ENCODE data around the gene CATSPERD. TPM values are rescaled to one million over a fixed set of nuclear protein-coding genes. Genes with fewer than 3 reads are reported as not detected.

Gene CATSPERD
- total and polyA plus RNA-seq, 4 donors: not detected

- Histone ChIP-seq H3K36me3 (ENCODE audit: control insufficient read depth in 4 of 4, insufficient read depth in 3 of 4, low read depth in 1 of 4, low read length in 3 of 4) (no peaks in the 10 kb centered on the region), H3K4me3 (ENCODE audit: low read depth in 1 of 3, low read length in 3 of 3) (no peak overlapping the region), H3K27ac (ENCODE audit: low read depth in 1 of 2, low read length in 2 of 2) (no peak overlapping the region), H3K27me3 (ENCODE audit: control insufficient read depth in 4 of 4, insufficient read depth in 4 of 4, low read length in 3 of 4) (no peaks in the 10 kb centered on the region), H3K9me3 (ENCODE audit: control insufficient read depth in 4 of 4, low read length in 3 of 4) (no peaks in the 10 kb centered on the region), H3K9ac (ENCODE audit: low read depth in 1 of 2, low read length in 2 of 2) (no peak overlapping the region), H3K4me1 (ENCODE audit: control insufficient read depth in 4 of 4, insufficient read depth in 4 of 4, low read length in 3 of 4) (peaks cover 9 to 24% (median 15%) of the 10 kb centered on the region in 4 donors)
- DNase-seq (ENCODE audit: low spot score): no peak
- TF ChIP-seq NR2F2 (IDR thresholded peaks at IDR 0.05) (no peak), YY1 (IDR thresholded peaks at IDR 0.05) (no peak), MAX (IDR thresholded peaks at IDR 0.05) (no peak), REST (IDR thresholded peaks at IDR 0.05) (no peak), SP1 (IDR thresholded peaks at IDR 0.05) (no peak), RAD21 (IDR thresholded peaks at IDR 0.05) (no peak), FOXA1 (IDR thresholded peaks at IDR 0.05) (no peak), ATF3 (IDR thresholded peaks at IDR 0.05) (no peak)
- 95% methylated on average over 10 of the region's 10 CpGs for WGBS
These were observed 37.1 kb upstream of the CATSPERD start for GRCh38 chr19:5683177-5683886.

- H3K36me3 ChIP-seq (ENCODE audit: control insufficient read depth in 4 of 4, insufficient read depth in 3 of 4, low read depth in 1 of 4, low read length in 3 of 4): no peaks in the 10 kb centered on the region
- no peak overlapping the region for H3K27ac ChIP-seq (ENCODE audit: low read depth in 1 of 2, low read length in 2 of 2)
- no peaks in the 10 kb centered on the region for H3K27me3 ChIP-seq (ENCODE audit: control insufficient read depth in 4 of 4, insufficient read depth in 4 of 4, low read length in 3 of 4)
- no peak for TF ChIP-seq ZBTB33 (IDR thresholded peaks at IDR 0.05)
- TF ChIP-seq REST (IDR thresholded peaks at IDR 0.05): no peak
- TF ChIP-seq RXRA (IDR thresholded peaks at IDR 0.05): no peak
- no peak for TF ChIP-seq CTCF (IDR thresholded peaks at IDR 0.05; ENCODE audit: low read depth, low read length, missing input control)
- TF ChIP-seq YY1 (IDR thresholded peaks at IDR 0.05): no peak
- TF ChIP-seq RAD21 (IDR thresholded peaks at IDR 0.05): no peak
- no peak for TF ChIP-seq GABPA (IDR thresholded peaks at IDR 0.05 in 1 of 2, conservative IDR thresholded peaks at IDR 0.05 in 1 of 2)
- no peak for TF ChIP-seq HNF4A (conservative IDR thresholded peaks at IDR 0.05)
- no peak for TF ChIP-seq FOXA1 (IDR thresholded peaks at IDR 0.05)
- TF ChIP-seq TAF1 (conservative IDR thresholded peaks at IDR 0.05): no peak
- TF ChIP-seq EGR1 (IDR thresholded peaks at IDR 0.05; ENCODE audit: low read depth in 2 of 2): no peak
- no peak for TF ChIP-seq MAX (IDR thresholded peaks at IDR 0.05)
- no peak for TF ChIP-seq ATF3 (IDR thresholded peaks at IDR 0.05)
- no peak for TF ChIP-seq JUND (IDR thresholded peaks at IDR 0.05)
- TF ChIP-seq NR2F2 (IDR thresholded peaks at IDR 0.05): no peak
- no peak for TF ChIP-seq SP1 (IDR thresholded peaks at IDR 0.05)
- no peak overlapping the region for H3K9ac ChIP-seq (ENCODE audit: low read depth in 1 of 2, low read length in 2 of 2)
- WGBS: 93% methylated on average over 22 of the region's 22 CpGs
- H3K4me3 ChIP-seq (ENCODE audit: low read depth in 1 of 3, low read length in 3 of 3): no peak overlapping the region
- DNase-seq (ENCODE audit: low spot score): no peak
- no peaks in the 10 kb centered on the region for H3K9me3 ChIP-seq (ENCODE audit: control insufficient read depth in 4 of 4, low read length in 3 of 4)
- H3K4me1 ChIP-seq (ENCODE audit: control insufficient read depth in 4 of 4, insufficient read depth in 4 of 4, low read length in 3 of 4): peaks cover 2 to 16% (median 11%) of the 10 kb centered on the region in 4 donors
These were observed 35.6 kb upstream of the CATSPERD start for GRCh38 chr19:5684694-5685430.

Data from liver (tissue), 9 donors.